ENCODE data around the gene TSPAN3. TPM values are rescaled to one million over a fixed set of nuclear protein-coding genes. Genes with fewer than 3 reads are reported as not detected.

Gene TSPAN3
- total RNA-seq, 1 experiment from 2014 or later, result 140 TPM

DNA sequence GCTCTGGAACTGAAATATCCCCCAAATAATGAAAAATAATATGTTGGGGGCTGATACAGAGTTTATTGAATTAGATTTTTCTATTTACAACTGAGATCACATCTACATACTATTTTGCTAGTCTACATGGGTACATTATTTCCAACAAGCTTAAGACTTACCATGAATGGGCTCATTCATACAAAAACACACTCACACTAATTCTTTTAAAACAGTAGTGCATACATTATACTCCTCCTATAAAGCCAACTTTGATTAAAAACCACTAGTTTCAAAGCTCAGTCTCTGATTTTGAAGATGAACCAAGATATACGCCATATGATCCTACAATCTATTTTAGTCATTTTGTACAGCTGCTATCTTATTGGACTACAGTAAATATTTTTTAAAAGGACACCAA is 24.9 kb downstream of the TSPAN3 start:
- peaks cover 18% of the 10 kb centered on the region; the same call in 1 of the 2 replicates for H3K36me3 ChIP-seq (ENCODE audit: low read depth, low read length)
- no peak overlapping the region for H3K4me2 ChIP-seq (ENCODE audit: low read length)
- ChIA-PET POLR2A (ENCODE audit: unreplicated experiment) (no interaction called here), CTCF (interaction anchor here (0.8 kb wide), 1 partner anchor 11 kb away, joined by 3 read pairs; no protein-coding TSS in a partner anchor)
- H3K9ac ChIP-seq (ENCODE audit: low read length), result no peak overlapping the region
- no peaks in the 10 kb centered on the region for H3K27me3 ChIP-seq (ENCODE audit: low read length)
- no peaks in the 10 kb centered on the region for H3K9me2 ChIP-seq (replicated peaks; ENCODE audit: low read length)
- no peaks in the 10 kb centered on the region for H3K79me2 ChIP-seq (ENCODE audit: low read length)
- DNase-seq (no peak), ATAC-seq (no peak)
- intact Hi-C loops (cut with micrococcal nuclease), result no loop called here
- BruUV-seq (replicated peaks), result no TSS peak
- H4K20me1 ChIP-seq (ENCODE audit: low read length), result no peaks in the 10 kb centered on the region
- no peaks in the 10 kb centered on the region for H3F3A ChIP-seq (ENCODE audit: low read length, unreplicated experiment)
- TF ChIP-seq, protein P1, sequence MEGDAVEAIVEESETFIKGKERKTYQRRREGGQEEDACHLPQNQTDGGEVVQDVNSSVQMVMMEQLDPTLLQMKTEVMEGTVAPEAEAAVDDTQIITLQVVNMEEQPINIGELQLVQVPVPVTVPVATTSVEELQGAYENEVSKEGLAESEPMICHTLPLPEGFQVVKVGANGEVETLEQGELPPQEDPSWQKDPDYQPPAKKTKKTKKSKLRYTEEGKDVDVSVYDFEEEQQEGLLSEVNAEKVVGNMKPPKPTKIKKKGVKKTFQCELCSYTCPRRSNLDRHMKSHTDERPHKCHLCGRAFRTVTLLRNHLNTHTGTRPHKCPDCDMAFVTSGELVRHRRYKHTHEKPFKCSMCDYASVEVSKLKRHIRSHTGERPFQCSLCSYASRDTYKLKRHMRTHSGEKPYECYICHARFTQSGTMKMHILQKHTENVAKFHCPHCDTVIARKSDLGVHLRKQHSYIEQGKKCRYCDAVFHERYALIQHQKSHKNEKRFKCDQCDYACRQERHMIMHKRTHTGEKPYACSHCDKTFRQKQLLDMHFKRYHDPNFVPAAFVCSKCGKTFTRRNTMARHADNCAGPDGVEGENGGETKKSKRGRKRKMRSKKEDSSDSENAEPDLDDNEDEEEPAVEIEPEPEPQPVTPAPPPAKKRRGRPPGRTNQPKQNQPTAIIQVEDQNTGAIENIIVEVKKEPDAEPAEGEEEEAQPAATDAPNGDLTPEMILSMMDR (conservative IDR thresholded peaks at IDR 0.05; ENCODE audit: low read depth, low read length), result no peak
- TF ChIP-seq EZH2 (IDR thresholded peaks at IDR 0.05; ENCODE audit: low read length, unreplicated experiment) (no peak), EZH2phosphoT487 (IDR thresholded peaks at IDR 0.05; ENCODE audit: borderline replicate concordance, low read length) (no peak)
- H3K9me3 ChIP-seq (ENCODE audit: low read length), result no peaks in the 10 kb centered on the region
- H3K27ac ChIP-seq (ENCODE audit: low read length), result no peak overlapping the region
- H3K4me1 ChIP-seq (ENCODE audit: insufficient read depth, low read length), result no peaks in the 10 kb centered on the region
- H3K4me3 ChIP-seq (ENCODE audit: low read length), result no peak overlapping the region
- H2AFZ ChIP-seq (ENCODE audit: low read length), result no peak overlapping the region

DNA sequence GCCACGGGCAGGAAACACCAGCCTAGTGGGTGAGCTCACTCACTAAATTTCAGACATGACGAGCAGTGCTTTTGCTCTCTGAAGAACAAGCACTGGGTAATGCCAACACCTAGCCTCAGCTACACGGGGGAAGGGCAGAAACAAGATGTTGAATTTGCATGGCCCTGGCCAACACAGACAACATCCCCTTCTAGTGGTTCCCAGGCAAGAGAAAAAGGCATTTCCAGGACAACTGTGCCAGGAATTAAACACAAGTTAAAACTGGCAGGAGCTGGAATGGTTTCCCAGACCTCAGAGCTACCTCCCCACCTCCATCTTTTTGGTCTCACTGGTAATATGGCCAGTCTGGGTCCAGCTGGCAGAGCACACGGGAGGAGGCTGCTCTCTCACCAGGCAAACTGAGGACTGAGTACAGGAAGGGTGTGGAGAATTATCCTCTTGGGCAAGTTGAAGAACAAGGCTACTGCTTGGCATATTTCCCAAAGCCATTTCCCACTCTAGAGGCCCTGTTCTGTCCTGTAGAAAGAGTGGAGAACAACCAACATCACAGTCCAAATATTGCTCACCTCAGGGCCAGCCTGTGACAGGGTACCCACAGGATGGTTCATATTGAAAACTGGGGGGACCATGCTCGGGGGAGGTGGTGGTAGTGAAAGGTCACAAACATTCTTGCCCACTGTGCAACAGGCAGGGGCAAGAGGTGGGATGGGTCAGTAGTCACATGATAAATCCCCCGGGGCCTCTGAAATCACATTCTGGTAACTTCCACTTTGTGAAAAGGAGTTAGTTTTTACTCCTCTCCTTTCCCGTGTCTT is 26.5 kb downstream of the TSPAN3 start:
- DNase-seq (no peak), ATAC-seq (no peak)
- Histone ChIP-seq H4K20me1 (ENCODE audit: low read length) (no peaks in the 10 kb centered on the region), H3K4me2 (ENCODE audit: low read length) (no peak overlapping the region), H3K27me3 (ENCODE audit: low read length) (no peaks in the 10 kb centered on the region), H3K36me3 (ENCODE audit: low read depth, low read length) (peaks cover 13% of the 10 kb centered on the region; the same call in 1 of the 2 replicates), H2AFZ (ENCODE audit: low read length) (no peak overlapping the region), H3F3A (ENCODE audit: low read length, unreplicated experiment) (no peaks in the 10 kb centered on the region), H3K4me1 (ENCODE audit: insufficient read depth, low read length) (no peaks in the 10 kb centered on the region), H3K9ac (ENCODE audit: low read length) (no peak overlapping the region), H3K9me3 (ENCODE audit: low read length) (no peaks in the 10 kb centered on the region), H3K4me3 (ENCODE audit: low read length) (no peak overlapping the region), H3K27ac (ENCODE audit: low read length) (no peak overlapping the region), H3K79me2 (ENCODE audit: low read length) (no peaks in the 10 kb centered on the region), H3K9me2 (replicated peaks; ENCODE audit: low read length) (no peaks in the 10 kb centered on the region)
- ChIA-PET CTCF (no interaction called here), POLR2A (ENCODE audit: unreplicated experiment) (no interaction called here)
- no TSS peak for BruUV-seq (replicated peaks)
- TF ChIP-seq, protein P1 (conservative IDR thresholded peaks at IDR 0.05; ENCODE audit: low read depth, low read length), result no peak
- TF ChIP-seq EZH2phosphoT487 (IDR thresholded peaks at IDR 0.05; ENCODE audit: borderline replicate concordance, low read length) (no peak), EZH2 (IDR thresholded peaks at IDR 0.05; ENCODE audit: low read length, unreplicated experiment) (no peak)
- intact Hi-C loops (cut with micrococcal nuclease), result no loop called here

All from PC-3 (cell line).